A673 (cell line): ENCODE measurements around the gene GYPB.

Experiments
- EZH2 ChIP-seq: fragments of 200-600 bp; sonication (generic); IDR thresholded peaks from 2 replicates; pipeline ENCODE4 v1.6.1; 2017; ENCODE audit warnings: borderline replicate concordance, low read depth, mild to moderate bottlenecking, mixed read lengths, antibody characterized with exemption, low read length; ENCODE audit not compliant: poor library complexity, severe bottlenecking
- TF ChIP-seq, protein P1 (sequence below): fragments of 300-800, 200-600 bp; sonication (generic); conservative IDR thresholded peaks from 2 replicates; pipeline ENCODE4 v1.5.1; 2017; ENCODE audit warnings: low read depth, mild to moderate bottlenecking, antibody characterized with exemption, low read length, moderate library complexity, mixed read lengths

DNA sequence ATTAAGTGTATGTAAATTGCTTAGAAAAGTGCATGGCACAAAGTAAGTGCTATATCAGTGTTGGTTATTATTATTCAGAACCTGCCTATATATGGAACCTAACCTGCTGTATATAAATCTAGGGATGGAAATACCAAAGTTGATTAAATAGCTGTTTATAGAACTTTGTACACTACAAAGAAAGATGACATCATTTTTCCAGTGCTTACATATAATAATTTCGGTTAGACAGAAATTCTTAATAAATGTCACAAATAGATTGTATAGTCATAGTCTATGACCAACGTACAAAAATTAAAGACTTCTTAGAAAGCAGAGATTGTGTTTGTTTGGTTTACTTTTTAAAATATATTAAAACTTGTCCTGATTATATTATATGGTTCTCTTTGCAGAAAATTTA lies 4.4 kb downstream of the GYPB start:
- TF ChIP-seq, protein P1, sequence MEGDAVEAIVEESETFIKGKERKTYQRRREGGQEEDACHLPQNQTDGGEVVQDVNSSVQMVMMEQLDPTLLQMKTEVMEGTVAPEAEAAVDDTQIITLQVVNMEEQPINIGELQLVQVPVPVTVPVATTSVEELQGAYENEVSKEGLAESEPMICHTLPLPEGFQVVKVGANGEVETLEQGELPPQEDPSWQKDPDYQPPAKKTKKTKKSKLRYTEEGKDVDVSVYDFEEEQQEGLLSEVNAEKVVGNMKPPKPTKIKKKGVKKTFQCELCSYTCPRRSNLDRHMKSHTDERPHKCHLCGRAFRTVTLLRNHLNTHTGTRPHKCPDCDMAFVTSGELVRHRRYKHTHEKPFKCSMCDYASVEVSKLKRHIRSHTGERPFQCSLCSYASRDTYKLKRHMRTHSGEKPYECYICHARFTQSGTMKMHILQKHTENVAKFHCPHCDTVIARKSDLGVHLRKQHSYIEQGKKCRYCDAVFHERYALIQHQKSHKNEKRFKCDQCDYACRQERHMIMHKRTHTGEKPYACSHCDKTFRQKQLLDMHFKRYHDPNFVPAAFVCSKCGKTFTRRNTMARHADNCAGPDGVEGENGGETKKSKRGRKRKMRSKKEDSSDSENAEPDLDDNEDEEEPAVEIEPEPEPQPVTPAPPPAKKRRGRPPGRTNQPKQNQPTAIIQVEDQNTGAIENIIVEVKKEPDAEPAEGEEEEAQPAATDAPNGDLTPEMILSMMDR: no peak
- TF ChIP-seq EZH2: no peak
